CD14-positive monocyte (primary cell): ENCODE results near the gene DBN1. TPM values are rescaled to one million over a fixed set of nuclear protein-coding genes. Genes with fewer than 3 reads are reported as not detected.

Experiments
- DNase-seq, 3 donors: peaks; one replicate each; pipeline ENCODE4 v3.0.0-alpha.2; 2011 to 2022
- H2AFZ ChIP-seq: 2 replicates; pipeline ENCODE4 v1.6.0; 2012; ENCODE audit warnings: mild to moderate bottlenecking, low read depth, low read length, inconsistent platforms; ENCODE audit not compliant: insufficient read depth, poor library complexity, severe bottlenecking
- H3K27ac ChIP-seq, 2 donors: 1 replicate in 1 of 2; 2 replicates in 1 of 2; pipeline ENCODE4 v1.5.1; 2012 to 2013; ENCODE audit warnings: low read length in 2 of 2, control low read depth in 1 of 2, inconsistent platforms in 1 of 2, low read depth in 1 of 2, mild to moderate bottlenecking in 1 of 2
- H3K27me3 ChIP-seq, 2 donors: one replicate each; pipeline versions ENCODE4 v1.6.0 to v1.6.1; 2011 to 2013; ENCODE audit warnings: low read length in 2 of 2; ENCODE audit not compliant: control insufficient read depth in 2 of 2, insufficient read depth in 2 of 2
- H3K36me3 ChIP-seq, 2 donors: replicated peaks in 1 of 2; 1 replicate in 1 of 2; 2 replicates in 1 of 2; pipeline versions ENCODE4 v1.5.1 to v1.6.1; 2012 to 2013; ENCODE audit warnings: low read length in 2 of 2, control low read depth in 1 of 2, inconsistent platforms in 1 of 2, mild to moderate bottlenecking in 1 of 2; ENCODE audit not compliant: insufficient read depth in 2 of 2, control insufficient read depth in 1 of 2
- H3K4me1 ChIP-seq, 2 donors: 1 replicate in 1 of 2; 2 replicates in 1 of 2; pipeline versions ENCODE4 v1.5.1 to v1.6.1; 2012 to 2013; ENCODE audit warnings: low read length in 2 of 2, control low read depth in 1 of 2, inconsistent platforms in 1 of 2, mild to moderate bottlenecking in 1 of 2, moderate library complexity in 1 of 2; ENCODE audit not compliant: insufficient read depth in 2 of 2, control insufficient read depth in 1 of 2
- H3K4me2 ChIP-seq: replicated peaks from 2 replicates; pipeline ENCODE3; 2012; ENCODE audit warnings: low read length, moderate library complexity, mild to moderate bottlenecking; ENCODE audit not compliant: poor library complexity, severe bottlenecking; ENCODE audit errors: extremely low read depth
- H3K4me3 ChIP-seq, 3 experiments: fragments of 200-600 bp in 1 of 3; sonication (generic) in 1 of 3; replicated peaks in 1 of 3; 1 replicate in 2 of 3; 2 replicates in 1 of 3; pipeline ENCODE4 v1.5.1; 2011 to 2013; ENCODE audit warnings: low read length in 3 of 3, mild to moderate bottlenecking in 3 of 3, control low read depth in 2 of 3, low read depth in 2 of 3, inconsistent platforms in 1 of 3, moderate library complexity in 1 of 3
- H3K79me2 ChIP-seq: 2 replicates; pipeline ENCODE4 v1.6.0; 2012; ENCODE audit warnings: mild to moderate bottlenecking, control low read depth, inconsistent platforms, low read length, moderate library complexity; ENCODE audit not compliant: insufficient read depth
- H3K9ac ChIP-seq: 2 replicates; pipeline ENCODE4 v1.6.0; 2017; ENCODE audit warnings: low read length, mild to moderate bottlenecking; ENCODE audit not compliant: insufficient read depth, poor library complexity, severe bottlenecking
- H3K9me3 ChIP-seq, 2 donors: replicated peaks in 1 of 2; 1 replicate in 1 of 2; 2 replicates in 1 of 2; pipeline versions ENCODE4 v1.5.1 to v1.6.1; 2012 to 2013; ENCODE audit warnings: low read length in 2 of 2, control low read depth in 1 of 2; ENCODE audit not compliant: control insufficient read depth in 1 of 2, insufficient read depth in 1 of 2
- H4K20me1 ChIP-seq: 2 replicates; pipeline ENCODE4 v1.6.0; 2012; ENCODE audit warnings: mild to moderate bottlenecking, low read length, control low read depth, moderate library complexity; ENCODE audit not compliant: insufficient read depth
- H3K27ac Mint-ChIP-seq, 7 donors: one replicate each; pipeline ENCODE4 v1.8.0; 2020; ENCODE audit warnings: mild to moderate bottlenecking in 7 of 7, mixed read lengths in 7 of 7, moderate library complexity in 6 of 7, inconsistent platforms in 2 of 7
- H3K27me3 Mint-ChIP-seq, 3 donors: one replicate each; pipeline ENCODE4 v1.8.0; 2021 to 2022; ENCODE audit warnings: low read depth in 3 of 3, mild to moderate bottlenecking in 3 of 3, mixed read lengths in 3 of 3, moderate library complexity in 3 of 3, inconsistent platforms in 1 of 3
- H3K36me3 Mint-ChIP-seq, 2 donors: one replicate each; pipeline ENCODE4 v1.8.0; 2020; ENCODE audit warnings: mixed read lengths in 2 of 2, inconsistent platforms in 1 of 2, mild to moderate bottlenecking in 1 of 2
- H3K4me1 Mint-ChIP-seq: one replicate; pipeline ENCODE4 v1.8.0; 2020; ENCODE audit warnings: mild to moderate bottlenecking, mixed read lengths
- H3K4me3 Mint-ChIP-seq, 2 donors: one replicate each; pipeline ENCODE4 v1.8.0; 2020; ENCODE audit warnings: mild to moderate bottlenecking in 2 of 2, mixed read lengths in 2 of 2, moderate library complexity in 1 of 2
- H3K9me3 Mint-ChIP-seq, 7 donors: one replicate each; pipeline ENCODE4 v1.8.0; 2020 to 2022; ENCODE audit warnings: mixed read lengths in 7 of 7, mild to moderate bottlenecking in 6 of 7, moderate library complexity in 6 of 7, inconsistent platforms in 2 of 7
- WGBS: methylation state at CpG from one replicate; pipeline ENCODE4 v1.1.5; 2013; ENCODE audit warnings: missing lambda C conversion rate; ENCODE audit not compliant: insufficient coverage; 5-methylcytosine and 5-hydroxymethylcytosine counted together
- intact Hi-C, 2 donors: fragments of 100-400 bp; cut with micrococcal nuclease; formaldehyde crosslinking; loops; one replicate each; pipeline versions ENCODE4 v1.15.0 to v1.15.1; 2023
- polyA plus RNA-seq, 3 donors: library from polyadenylated mRNA; depleted of rRNA in 1 of 3; unstranded in 2 of 3; stranded (reverse) in 1 of 3; fragments of 300-500 nt in 2 of 3; fragments of >200 nt in 1 of 3; fragmentation: Illumina TruSeq in 2 of 3; gene quantifications; 1 replicate in 2 of 3; 2 replicates in 1 of 3; pipeline ENCODE4 v1.2.3, GENCODE V29; 2012 to 2021
- TF ChIP-seq, protein P1 (sequence below): fragments of 200-600 bp; IDR thresholded peaks from one replicate; pipeline ENCODE4 v1.8.0; 2022; ENCODE audit warnings: antibody characterized with exemption, mild to moderate bottlenecking

DBN1 gene
- polyA plus RNA-seq, 3 donors: 0.71 to 1.6 (median 0.73) TPM

DNA sequence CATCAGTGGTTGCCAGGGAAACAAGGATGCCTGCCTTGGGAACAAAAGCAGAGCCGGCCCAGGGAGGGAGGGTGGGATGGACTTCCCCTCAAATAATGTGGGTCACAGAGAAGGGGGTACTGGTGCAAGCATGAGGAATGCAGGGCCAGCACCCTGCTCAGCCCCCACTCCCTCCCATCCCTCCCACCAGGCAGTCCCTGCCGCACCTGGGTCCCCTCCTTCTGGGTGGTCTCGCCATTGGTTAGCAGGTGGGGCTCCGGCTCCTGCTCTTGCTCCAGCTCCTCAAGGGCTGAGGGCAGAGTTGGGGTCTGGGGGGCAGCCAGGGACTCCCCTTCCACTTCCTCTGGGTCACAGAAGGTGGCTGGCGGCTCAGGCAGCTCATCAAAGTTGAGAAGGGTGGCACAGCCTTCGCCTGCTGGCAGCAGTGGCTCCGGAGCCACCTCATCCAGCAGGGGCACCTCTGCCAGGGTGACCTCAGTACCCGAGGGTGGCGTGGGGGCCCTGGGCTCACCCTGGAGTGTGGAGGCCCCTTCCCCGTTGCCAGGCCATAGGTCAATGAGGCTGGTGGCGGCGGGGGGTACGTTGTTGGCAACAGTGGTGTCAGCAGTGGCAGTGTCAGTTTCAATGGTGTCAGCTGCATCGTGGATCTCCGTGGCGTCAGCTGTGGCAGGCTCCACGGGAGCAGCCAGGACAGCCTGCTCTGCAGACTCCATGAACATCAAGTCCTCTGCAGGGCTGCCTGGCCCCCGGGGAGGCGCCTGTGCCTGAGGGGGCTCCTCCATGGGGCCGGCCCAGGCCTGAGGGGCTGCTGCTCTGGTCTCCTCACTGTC, 15.4 kb downstream of the DBN1 start:
- WGBS: 96% methylated on average over 16 of the region's 20 CpGs
- Histone ChIP-seq H3K9ac (no peak overlapping the region), H3K27ac (no peak overlapping the region), H2AFZ (no peak overlapping the region), H3K4me2 (no peak overlapping the region), H3K79me2 (no peaks in the 10 kb centered on the region), H3K9me3 (no peaks in the 10 kb centered on the region), H3K4me3 (no peak overlapping the region), H4K20me1 (peaks cover 9% of the 10 kb centered on the region), H3K4me1 (peaks cover 55 to 63% of the 10 kb centered on the region in 2 donors), H3K36me3 (no peaks in the 10 kb centered on the region), H3K27me3 (peaks cover 0 to 11% of the 10 kb centered on the region in 2 donors)
- Mint-ChIP-seq H3K4me1 (peaks cover 41% of the 10 kb centered on the region), H3K36me3 (peaks cover 2 to 4% of the 10 kb centered on the region in 2 donors), H3K27me3 (peaks cover 9 to 28% (median 28%) of the 10 kb centered on the region in 3 donors), H3K27ac (peak overlapping the region in 4 of 7 donors; percentile 8 to 88 (median 22)), H3K9me3 (peaks cover 0 to 8% (median 0%) of the 10 kb centered on the region in 7 donors), H3K4me3 (peak overlapping the region in 1 of 2 donors; percentile 27)
- no peak for DNase-seq
- TF ChIP-seq, protein P1, sequence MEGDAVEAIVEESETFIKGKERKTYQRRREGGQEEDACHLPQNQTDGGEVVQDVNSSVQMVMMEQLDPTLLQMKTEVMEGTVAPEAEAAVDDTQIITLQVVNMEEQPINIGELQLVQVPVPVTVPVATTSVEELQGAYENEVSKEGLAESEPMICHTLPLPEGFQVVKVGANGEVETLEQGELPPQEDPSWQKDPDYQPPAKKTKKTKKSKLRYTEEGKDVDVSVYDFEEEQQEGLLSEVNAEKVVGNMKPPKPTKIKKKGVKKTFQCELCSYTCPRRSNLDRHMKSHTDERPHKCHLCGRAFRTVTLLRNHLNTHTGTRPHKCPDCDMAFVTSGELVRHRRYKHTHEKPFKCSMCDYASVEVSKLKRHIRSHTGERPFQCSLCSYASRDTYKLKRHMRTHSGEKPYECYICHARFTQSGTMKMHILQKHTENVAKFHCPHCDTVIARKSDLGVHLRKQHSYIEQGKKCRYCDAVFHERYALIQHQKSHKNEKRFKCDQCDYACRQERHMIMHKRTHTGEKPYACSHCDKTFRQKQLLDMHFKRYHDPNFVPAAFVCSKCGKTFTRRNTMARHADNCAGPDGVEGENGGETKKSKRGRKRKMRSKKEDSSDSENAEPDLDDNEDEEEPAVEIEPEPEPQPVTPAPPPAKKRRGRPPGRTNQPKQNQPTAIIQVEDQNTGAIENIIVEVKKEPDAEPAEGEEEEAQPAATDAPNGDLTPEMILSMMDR: peak; percentile 10
- intact Hi-C loops: loop anchor here (2.0 to 5.0 kb wide), 3 partner anchors 37 to 151 kb away; partner anchors contain the start of gene PDLIM7 (in 1 of the 2)

GRCh38 chr5:177456976-177457851, 16.2 kb downstream of the DBN1 start:
- WGBS: 83% methylated on average over 11 of the region's 24 CpGs
- no peak overlapping the region for H2AFZ ChIP-seq
- H3K27ac ChIP-seq: no peak overlapping the region
- Mint-ChIP-seq H3K27ac (peak overlapping the region in 5 of 7 donors; percentile 26 to 88 (median 76)), H3K9me3 (peaks cover 0 to 11% (median 0%) of the 10 kb centered on the region in 7 donors), H3K4me3 (peak overlapping the region; percentile 11 to 27), H3K27me3 (peaks cover 18 to 36% (median 28%) of the 10 kb centered on the region in 3 donors), H3K36me3 (peaks cover 2 to 4% of the 10 kb centered on the region in 2 donors), H3K4me1 (peaks cover 34% of the 10 kb centered on the region)
- no peak overlapping the region for H3K9ac ChIP-seq
- H3K4me2 ChIP-seq: no peak overlapping the region
- H3K79me2 ChIP-seq: no peaks in the 10 kb centered on the region
- no peaks in the 10 kb centered on the region for H3K9me3 ChIP-seq
- H3K4me3 ChIP-seq: no peak overlapping the region
- intact Hi-C loops: loop anchor here (2.0 to 5.0 kb wide), 3 partner anchors 38 to 150 kb away; partner anchors contain the start of gene PDLIM7 (in 1 of the 2)
- peaks cover 9% of the 10 kb centered on the region for H4K20me1 ChIP-seq
- TF ChIP-seq, protein P1: peak; percentile 74
- no peaks in the 10 kb centered on the region for H3K36me3 ChIP-seq
- H3K4me1 ChIP-seq: peaks cover 46 to 54% of the 10 kb centered on the region in 2 donors
- peak; percentile 97 to 99 (median 99) for DNase-seq
- H3K27me3 ChIP-seq: peaks cover 0 to 20% of the 10 kb centered on the region in 2 donors
